BJ (cell line): ENCODE data around the gene C2CD2L. TPM values are rescaled to one million over a fixed set of nuclear protein-coding genes. Genes with fewer than 3 reads are reported as not detected.

Source experiments
- CTCF ChIA-PET: fragments of 350-600 bp; formaldehyde crosslinking; extraction: SDS; loops from one replicate; lab custom pipeline; 2021; ENCODE audit warnings: antibody characterized with exemption, inconsistent platforms; lab: Yijun Ruan, JAX
- POLR2A ChIA-PET: fragments of 300-600 bp; sonication (Branson Sonifier 250); formaldehyde crosslinking; extraction: SDS; loops from one replicate; lab custom pipeline; 2021; ENCODE audit warnings: antibody characterized with exemption; lab: Charles Lee
- DNase-seq: peaks from one replicate; pipeline ENCODE4 v3.0.0-alpha.2; 2011; ENCODE audit warnings: low read depth
- H3K27me3 ChIP-seq: 2 replicates; pipeline ENCODE4 v1.6.0; 2011; ENCODE audit warnings: low read length; ENCODE audit not compliant: control insufficient read depth, insufficient read depth
- H3K36me3 ChIP-seq: 2 replicates; pipeline ENCODE4 v1.5.1; 2011; ENCODE audit warnings: low read length; ENCODE audit not compliant: control insufficient read depth, insufficient read depth
- H3K4me3 ChIP-seq: 2 replicates; pipeline ENCODE4 v1.5.1; 2011; ENCODE audit warnings: low read depth, mild to moderate bottlenecking, control low read depth, low read length
- CTCF ChIP-seq: IDR thresholded peaks from 2 replicates; pipeline ENCODE4 v1.5.1; 2011; ENCODE audit warnings: low read depth, mild to moderate bottlenecking, control low read depth, inconsistent platforms, low read length, moderate library complexity; ENCODE audit not compliant: insufficient read depth
- polyA plus RNA-seq: library from polyadenylated mRNA; depleted of rRNA; stranded (reverse); fragments of >200 nt; gene quantifications from 2 replicates; pipeline ENCODE4 v1.2.3, GENCODE V29; 2011; rRNA removed

Gene C2CD2L
- polyA plus RNA-seq, 1 experiment: 5.7 TPM

- no peak for TF ChIP-seq CTCF
- H3K27me3 ChIP-seq: no peaks in the 10 kb centered on the region
- CTCF ChIA-PET: interaction anchor here (0.6 to 2.8 kb wide), 2 partner anchors 12 to 172 kb away, joined by 3 to 18 read pairs; no protein-coding TSS in a partner anchor
- POLR2A ChIA-PET: no interaction called here
- H3K4me3 ChIP-seq: no peak overlapping the region
- 0 out of 2 replicates have a peak, but pooled peaks cover under 1% of the 10 kb centered on the region for H3K36me3 ChIP-seq
- DNase-seq: no peak
Measured at GRCh38 chr11:119167933-119168332, 60.8 kb downstream of the C2CD2L start.

Other genes with a start within 250 kb of the C2CD2L start
- not detected in 2 replicates for gene CXCR5, start 223.5 kb upstream of the C2CD2L start, polyA plus RNA-seq
- 8.6 and 15.0 TPM in 2 replicates for gene BCL9L, start 181.4 kb upstream of the C2CD2L start, polyA plus RNA-seq
- 0.18 and 0.20 TPM in 2 replicates for gene UPK2, start 151.0 kb upstream of the C2CD2L start, polyA plus RNA-seq
- gene FOXR1, start 135.6 kb upstream of the C2CD2L start, polyA plus RNA-seq: not detected in 2 replicates
- 10.5 and 12.0 TPM in 2 replicates for gene CENATAC, start 109.2 kb upstream of the C2CD2L start, polyA plus RNA-seq
- 351 and 799 TPM in 2 replicates for gene RPS25, start 89.0 kb upstream of the C2CD2L start, polyA plus RNA-seq
- 167 and 211 TPM in 2 replicates for gene TRAPPC4, start 88.6 kb upstream of the C2CD2L start, polyA plus RNA-seq
- gene SLC37A4, start 76.5 kb upstream of the C2CD2L start, polyA plus RNA-seq: 14.1 and 21.4 TPM in 2 replicates
- gene HYOU1, start 50.1 kb upstream of the C2CD2L start, polyA plus RNA-seq: 115 and 123 TPM in 2 replicates
- gene VPS11, start 39.5 kb upstream of the C2CD2L start, polyA plus RNA-seq: 11.4 and 15.9 TPM in 2 replicates
- 38.4 and 54.9 TPM in 2 replicates for gene HMBS, start 22.5 kb upstream of the C2CD2L start, polyA plus RNA-seq
- gene DPAGT1, start 5.5 kb upstream of the C2CD2L start, polyA plus RNA-seq: 67.4 and 75.6 TPM in 2 replicates
- 17.6 and 27.3 TPM in 2 replicates for gene HINFP, start 14.2 kb downstream of the C2CD2L start, polyA plus RNA-seq
- gene ABCG4, start 41.7 kb downstream of the C2CD2L start, polyA plus RNA-seq: 0.06 and 0.17 TPM in 2 replicates
- 12.0 and 19.4 TPM in 2 replicates for gene NLRX1, start 61.4 kb downstream of the C2CD2L start, polyA plus RNA-seq
- gene NHERF4, start 78.1 kb downstream of the C2CD2L start, polyA plus RNA-seq: not detected in 2 replicates
- gene CBL, start 99.0 kb downstream of the C2CD2L start, polyA plus RNA-seq: 9.3 and 11.4 TPM in 2 replicates
- gene MCAM, start 209.8 kb downstream of the C2CD2L start, polyA plus RNA-seq: 11.6 and 19.2 TPM in 2 replicates
- gene RNF26, start 227.2 kb downstream of the C2CD2L start, polyA plus RNA-seq: 38.4 and 65.1 TPM in 2 replicates
- 12.2 and 19.4 TPM in 2 replicates for gene C1QTNF5, start 233.5 kb downstream of the C2CD2L start, polyA plus RNA-seq
- not detected in 2 replicates for gene MFRP, start 239.4 kb downstream of the C2CD2L start, polyA plus RNA-seq